Esophagus mucosa (tissue), 1 donor: ENCODE data around the gene MYDGF. TPM values are rescaled to one million over a fixed set of nuclear protein-coding genes. Genes with fewer than 3 reads are reported as not detected.
"Not testable (repeated sequence)": the region's sequence is repeated elsewhere in the genome, so short reads cannot be mapped to it uniquely, and the experiment has no call there.

ENCODE experiments used
- ATAC-seq: fragments of 200-7000 bp; cut with Tn5 transposase; one replicate; pipeline ENCODE4 v1.9.1; 2020
- total RNA-seq: library from RNA; stranded (reverse); gene quantifications from one replicate; pipeline ENCODE4 v1.2.4, GENCODE V29; 2023
- donor health status: DM: yes; HTN: yes; CAD: no.

The MYDGF gene
- 42.0 TPM for total RNA-seq

DNA sequence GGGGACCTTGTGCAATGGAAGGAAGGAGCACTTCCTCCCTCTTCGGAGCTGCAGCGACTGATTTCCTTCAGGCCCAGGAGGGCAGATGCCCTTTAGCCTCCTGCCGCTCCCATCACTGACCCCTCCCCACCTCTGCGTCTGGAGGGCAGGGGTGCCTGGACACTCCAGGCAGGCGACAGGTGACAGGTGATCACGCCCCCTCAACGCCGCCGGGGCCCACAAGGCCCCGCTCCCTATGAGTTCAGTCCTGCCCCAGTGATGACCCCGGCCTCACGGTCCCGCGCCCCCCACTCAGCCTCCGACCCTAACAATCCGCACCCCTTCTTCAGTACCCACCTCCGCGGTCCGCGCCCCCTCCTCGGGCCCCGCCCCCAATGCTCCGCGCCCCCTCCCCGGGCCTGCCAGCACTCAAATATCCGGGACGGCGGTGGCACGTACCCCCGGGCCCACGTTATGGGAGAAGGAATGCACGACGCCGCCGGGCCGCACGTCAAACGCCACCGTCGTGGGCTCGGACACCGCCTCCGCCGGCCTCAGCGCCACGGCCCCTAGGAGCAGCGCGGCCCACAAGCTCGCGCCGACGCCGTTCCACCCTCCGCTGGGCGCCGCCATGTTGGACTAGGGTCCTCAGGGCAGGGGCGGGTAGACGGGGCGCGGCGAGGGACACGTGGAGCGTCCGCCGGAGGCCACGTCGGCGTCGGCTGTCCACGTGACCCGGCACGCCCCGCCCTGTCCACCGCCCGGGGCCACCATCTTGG, at the start of gene MYDGF:
TSS of gene MYDGF (minus strand) at position 620 of the 758 bp plus-strand sequence. CDS start at position 612, 8 bp downstream.
- ATAC-seq: peak; percentile 96

- no peak for ATAC-seq
Observed at GRCh38 chr19:4719499-4719866, 49.3 kb upstream of the MYDGF start.

- no peak for ATAC-seq
Observed at GRCh38 chr19:4717966-4718701, 48.0 kb upstream of the MYDGF start.

DNA sequence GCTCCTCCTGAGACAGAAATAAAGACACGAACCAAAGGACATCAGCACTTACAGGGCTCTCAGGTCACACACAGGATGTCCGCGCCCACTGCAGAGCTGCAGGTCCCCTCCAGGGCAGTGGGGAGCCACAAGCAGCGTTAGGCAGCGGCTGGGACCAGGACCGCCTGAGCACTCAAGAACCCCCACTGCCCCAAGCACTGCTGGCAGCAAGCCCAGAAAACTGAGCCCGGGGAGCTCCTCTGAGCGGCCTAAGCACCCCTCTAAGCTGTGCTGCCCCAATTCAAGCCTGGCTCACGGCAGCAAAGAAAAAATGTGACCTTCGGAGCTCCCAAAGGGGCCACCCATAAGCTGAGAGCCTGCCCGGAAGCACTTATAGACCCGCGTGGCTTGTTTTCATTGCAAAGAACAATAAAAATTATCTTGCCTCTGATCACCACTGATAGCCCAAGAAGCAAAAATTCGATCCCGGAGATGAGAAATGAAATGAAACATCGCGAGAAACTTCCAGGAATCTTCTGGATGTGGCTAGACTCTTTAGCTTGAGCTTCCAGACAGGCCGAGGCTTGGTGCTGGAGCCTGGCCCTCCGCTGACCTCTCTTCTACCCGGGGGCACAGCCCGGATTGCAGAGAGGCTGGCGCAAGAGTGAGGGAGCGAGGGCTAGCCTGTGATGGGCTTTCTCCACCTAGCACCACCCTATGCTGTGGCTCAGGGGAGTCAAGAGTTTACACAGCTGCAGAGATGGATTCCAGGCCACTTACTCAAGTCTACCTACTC, 47.2 kb upstream of the MYDGF start:
- ATAC-seq: no peak

DNA sequence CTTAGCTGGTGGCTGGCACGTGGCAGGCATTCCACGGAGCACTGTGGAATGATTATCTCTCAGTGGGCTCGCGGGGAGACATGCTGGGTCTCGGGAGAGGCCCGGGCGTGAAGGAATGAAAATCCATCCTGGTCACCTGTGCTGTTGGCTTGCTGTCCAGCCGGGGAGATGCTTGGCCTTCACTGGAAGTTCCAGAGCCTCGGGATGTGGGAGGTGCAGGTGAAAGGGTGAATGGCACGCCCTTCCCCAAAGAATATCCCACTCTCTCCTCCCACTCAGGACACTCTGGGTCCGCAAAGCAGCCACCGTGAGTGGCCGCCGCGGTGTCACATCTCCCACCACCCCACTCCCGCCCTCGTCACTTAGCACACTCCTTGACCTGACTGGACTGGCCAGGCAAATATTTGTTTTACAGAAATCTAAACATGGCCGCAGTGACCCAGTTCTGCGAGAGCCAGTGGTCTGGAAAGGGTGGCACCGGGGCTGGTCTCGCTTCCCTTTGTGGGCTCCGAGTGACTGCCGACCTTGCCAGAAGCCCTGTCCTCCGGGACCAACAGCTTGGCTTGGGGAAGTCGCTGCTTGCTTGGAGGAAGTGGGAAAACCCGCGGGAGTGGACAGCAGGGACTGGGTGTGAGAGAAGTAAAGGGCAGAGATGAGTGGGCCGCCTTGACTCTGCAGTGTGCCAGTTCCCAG, 45.5 kb upstream of the MYDGF start:
- no peak for ATAC-seq

DNA sequence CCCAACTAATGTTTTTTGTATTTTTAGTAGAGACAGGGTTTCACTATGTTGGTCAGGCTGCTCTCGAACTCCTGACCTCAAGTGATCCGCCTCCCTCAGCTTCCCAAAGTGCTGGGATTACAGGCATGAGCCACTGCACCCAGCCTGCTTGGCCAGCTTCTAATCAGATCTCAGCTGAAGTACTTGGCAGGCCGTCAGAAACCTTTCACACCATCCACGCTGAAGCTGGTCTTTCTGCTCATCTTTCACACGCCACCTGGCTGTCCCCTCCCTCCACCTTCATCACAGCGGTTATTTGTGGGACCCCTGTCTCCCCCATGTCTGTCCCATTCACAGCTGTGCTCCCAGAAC, 45.0 kb upstream of the MYDGF start:
- not testable (repeated sequence) for ATAC-seq

- no peak for ATAC-seq
Observed at GRCh38 chr19:4714016-4714415, 43.9 kb upstream of the MYDGF start.

DNA sequence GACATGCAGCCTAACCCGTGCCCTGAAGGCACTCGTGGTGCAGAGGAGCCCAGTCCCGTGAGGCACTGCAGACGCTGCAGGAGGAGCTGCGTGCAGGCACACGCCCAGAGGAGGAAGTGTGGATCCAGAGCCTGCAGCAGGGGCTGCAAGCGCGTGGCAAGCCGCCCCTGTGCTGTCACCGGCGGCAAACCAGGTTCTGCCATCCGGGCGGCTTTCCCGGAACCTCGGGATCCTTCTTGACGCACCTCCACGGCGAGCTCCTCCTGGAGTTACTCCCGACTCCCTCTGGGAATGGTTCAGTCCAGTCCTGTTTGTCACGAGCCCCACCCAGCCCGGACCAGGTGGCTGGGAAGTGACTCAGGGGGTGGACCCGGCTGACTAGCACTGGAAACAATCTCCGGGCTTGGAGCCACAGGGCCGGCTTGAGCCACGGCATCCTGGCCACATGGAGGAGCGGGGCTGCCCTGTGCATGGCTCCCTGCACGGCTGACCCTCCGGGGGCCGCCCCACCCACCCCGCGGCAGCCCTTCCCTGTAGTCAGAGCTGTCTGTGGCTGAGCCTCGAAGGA, 43.3 kb upstream of the MYDGF start:
- ATAC-seq: peak; percentile 93

- no peak for ATAC-seq
Observed at GRCh38 chr19:4712771-4713170, 42.6 kb upstream of the MYDGF start.

DNA sequence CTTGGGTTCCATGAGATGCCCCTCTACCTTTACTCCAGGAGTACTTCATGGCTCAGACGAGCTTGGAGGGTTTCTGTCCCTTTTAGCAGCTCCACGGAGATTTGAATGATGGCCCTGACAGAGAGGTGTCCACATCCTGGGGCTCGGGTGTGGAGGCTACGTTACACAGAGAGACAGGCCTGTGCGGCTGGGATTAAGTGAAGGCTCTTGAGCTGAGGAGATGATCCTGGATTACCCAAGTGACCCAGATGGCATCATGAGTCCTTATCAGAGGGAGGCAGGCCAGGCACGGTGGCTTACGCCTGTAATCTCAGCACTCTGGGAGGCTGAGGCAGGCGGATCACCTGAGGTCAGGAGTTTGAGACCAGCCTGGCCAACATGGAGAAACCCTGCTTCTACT, 41.1 kb upstream of the MYDGF start:
- ATAC-seq: no peak

GRCh38 chr19:4710281-4710600, 40.1 kb upstream of the MYDGF start:
- ATAC-seq: no peak

DNA sequence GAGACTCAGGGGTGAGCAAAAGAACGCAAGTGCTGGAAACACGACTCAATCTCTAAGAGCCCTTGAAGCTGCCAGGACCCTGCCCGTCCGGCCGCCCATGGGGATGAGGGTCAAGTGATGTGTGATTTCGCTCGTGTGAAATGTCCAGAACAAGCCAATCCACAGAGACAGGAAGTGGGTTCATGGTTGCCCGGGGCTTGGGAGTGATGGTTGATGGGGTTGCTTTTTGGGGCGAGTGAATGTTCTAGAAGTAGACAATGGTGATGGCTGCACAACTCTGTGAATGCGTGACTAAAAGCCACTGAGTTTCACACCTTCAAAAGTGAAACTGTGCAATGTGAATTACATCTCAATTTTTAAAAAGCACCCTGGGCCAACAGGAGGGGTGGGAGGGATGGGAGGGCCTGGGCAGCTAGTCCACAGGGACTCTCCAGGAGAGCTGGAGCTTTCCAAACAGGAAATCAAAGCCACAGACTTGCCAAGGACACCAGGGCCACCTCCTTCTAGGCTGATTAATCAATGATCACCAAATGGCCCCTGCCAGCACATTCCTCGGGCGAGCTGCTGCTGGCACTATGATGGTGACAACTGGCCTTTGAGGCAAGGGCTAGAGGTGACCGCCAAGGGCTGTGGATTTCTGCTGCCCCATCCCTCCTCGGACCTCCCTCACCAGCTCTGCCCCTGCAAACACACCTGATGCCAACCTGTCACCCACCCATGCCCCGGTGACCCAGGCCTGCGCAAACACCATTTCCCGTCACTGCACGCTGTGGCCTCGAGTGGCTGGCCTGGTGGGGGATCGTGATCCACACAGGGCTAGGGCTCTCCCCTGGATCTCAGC, 39.5 kb upstream of the MYDGF start:
- no peak for ATAC-seq

- ATAC-seq: no peak
Observed at GRCh38 chr19:4707956-4708650, 38.0 kb upstream of the MYDGF start.

GRCh38 chr19:4707322-4707721, 37.2 kb upstream of the MYDGF start:
- no peak for ATAC-seq

GRCh38 chr19:4705413-4706131, 35.4 kb upstream of the MYDGF start:
- no peak for ATAC-seq

- ATAC-seq: no peak
Observed at GRCh38 chr19:4704317-4704673, 34.2 kb upstream of the MYDGF start.

DNA sequence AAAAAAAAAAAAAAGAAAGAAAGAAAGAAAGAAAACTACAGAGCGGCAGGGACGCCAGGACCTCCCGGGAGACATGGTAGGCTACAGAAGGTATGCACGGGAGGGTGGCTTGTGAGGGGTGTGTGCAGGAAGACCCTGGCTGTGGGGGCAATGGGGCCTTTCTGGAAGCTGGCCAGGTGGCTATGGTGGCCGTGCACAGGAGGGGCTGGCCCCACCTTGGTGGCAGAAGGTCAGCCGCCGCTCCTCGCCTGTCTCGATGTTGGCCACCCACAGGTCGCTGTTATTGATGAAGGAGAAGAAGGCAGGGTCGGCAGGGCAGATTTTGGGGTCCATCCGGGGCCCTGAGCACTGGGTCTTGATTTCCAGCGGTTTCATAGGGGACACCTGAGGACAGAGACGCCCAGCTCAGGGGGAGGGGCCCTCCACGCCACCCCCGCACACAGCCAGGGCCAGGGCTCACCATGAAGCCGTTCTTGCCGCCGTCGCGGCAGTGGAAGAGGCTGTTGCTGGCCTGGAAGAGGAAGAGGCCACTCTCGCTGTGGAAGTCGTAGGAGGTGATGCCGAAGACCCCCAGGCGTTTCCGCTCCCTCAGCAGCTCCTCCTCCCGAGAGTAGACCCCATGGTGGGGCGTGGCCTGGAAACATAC, 33.7 kb upstream of the MYDGF start:
- no peak for ATAC-seq

GRCh38 chr19:4702764-4703163, 32.6 kb upstream of the MYDGF start:
- ATAC-seq: no peak

- ATAC-seq: no peak
Observed at GRCh38 chr19:4701557-4701956, 31.4 kb upstream of the MYDGF start.

- ATAC-seq: no peak
Observed at GRCh38 chr19:4700693-4700970, 30.5 kb upstream of the MYDGF start.
